Neuronal stem cell (in vitro differentiated cells): ENCODE results near the gene YIPF5.

ENCODE experiments used
- DNase-seq: peaks from one replicate; pipeline ENCODE4 v3.0.0-alpha.2; 2013; ENCODE audit warnings: low spot score
- H2AFZ ChIP-seq: one replicate; pipeline ENCODE4 v1.6.1; 2013; ENCODE audit warnings: mild to moderate bottlenecking, low read length, inconsistent platforms
- H2AK5ac ChIP-seq: 2 replicates; pipeline ENCODE4 v1.6.1; 2013; ENCODE audit warnings: low read depth, mild to moderate bottlenecking, inconsistent platforms, low read length, moderate library complexity, mixed read lengths
- H2BK120ac ChIP-seq: 2 replicates; pipeline ENCODE4 v1.6.1; 2013; ENCODE audit warnings: low read depth, mild to moderate bottlenecking, inconsistent platforms, low read length, moderate library complexity, mixed read lengths
- H2BK12ac ChIP-seq: one replicate; pipeline ENCODE4 v1.6.1; 2013; ENCODE audit warnings: low read length, inconsistent platforms
- H2BK15ac ChIP-seq: 2 replicates; pipeline ENCODE4 v1.6.1; 2013; ENCODE audit warnings: mild to moderate bottlenecking, low read length, inconsistent platforms, mixed read lengths
- H2BK5ac ChIP-seq: one replicate; pipeline ENCODE4 v1.6.1; 2013; ENCODE audit warnings: inconsistent platforms, mild to moderate bottlenecking, low read length, moderate library complexity
- H3K14ac ChIP-seq: one replicate; pipeline ENCODE4 v1.6.1; 2013; ENCODE audit warnings: low read length, inconsistent platforms
- H3K18ac ChIP-seq: 2 replicates; pipeline ENCODE4 v1.6.1; 2013; ENCODE audit warnings: low read length, inconsistent platforms
- H3K23ac ChIP-seq: 2 replicates; pipeline ENCODE4 v1.6.1; 2013; ENCODE audit warnings: low read depth, mild to moderate bottlenecking, mixed read lengths, low read length, inconsistent platforms; ENCODE audit not compliant: poor library complexity
- H3K27ac ChIP-seq: replicated peaks from 3 replicates; pipeline ENCODE4 v1.5.1; 2013; ENCODE audit warnings: low read length, inconsistent platforms
- H3K27me3 ChIP-seq, 3 experiments: 2 replicates each; pipeline ENCODE4 v1.6.1; 2013; ENCODE audit warnings: low read length in 3 of 3, mild to moderate bottlenecking in 2 of 3, inconsistent platforms in 1 of 3, low read depth in 1 of 3, mixed read lengths in 1 of 3, moderate library complexity in 1 of 3; ENCODE audit not compliant: control insufficient read depth in 3 of 3, insufficient read depth in 3 of 3
- H3K36me3 ChIP-seq, 2 donors: replicated peaks in 1 of 2; 2 replicates each; pipeline ENCODE4 v1.6.1; 2013; ENCODE audit warnings: low read length in 2 of 2; ENCODE audit not compliant: control insufficient read depth in 2 of 2, insufficient read depth in 2 of 2
- H3K4ac ChIP-seq: 2 replicates; pipeline ENCODE4 v1.6.1; 2013; ENCODE audit warnings: inconsistent platforms, mild to moderate bottlenecking, low read length, moderate library complexity
- H3K4me1 ChIP-seq, 2 donors: 1 replicate in 1 of 2; 2 replicates in 1 of 2; pipeline ENCODE4 v1.6.1; 2013; ENCODE audit warnings: low read length in 2 of 2, low read depth in 1 of 2; ENCODE audit not compliant: control insufficient read depth in 2 of 2, insufficient read depth in 1 of 2
- H3K4me2 ChIP-seq: one replicate; pipeline ENCODE4 v1.6.1; 2013; ENCODE audit warnings: mild to moderate bottlenecking, low read length, inconsistent platforms; ENCODE audit not compliant: insufficient read depth, poor library complexity, severe bottlenecking
- H3K4me3 ChIP-seq, 2 donors: 2 replicates each; pipeline ENCODE4 v1.5.1; 2013; ENCODE audit warnings: low read length in 2 of 2, mild to moderate bottlenecking in 2 of 2, inconsistent platforms in 1 of 2, moderate library complexity in 1 of 2
- H3K79me1 ChIP-seq: one replicate; pipeline ENCODE4 v1.6.1; 2013; ENCODE audit warnings: low read depth, mild to moderate bottlenecking, inconsistent platforms, low read length, moderate library complexity
- H3K9ac ChIP-seq: one replicate; pipeline ENCODE4 v1.6.1; 2013; ENCODE audit warnings: mild to moderate bottlenecking, low read depth, low read length, inconsistent platforms; ENCODE audit not compliant: poor library complexity
- H3K9me3 ChIP-seq, 2 donors: replicated peaks in 1 of 2; 2 replicates each; pipeline versions ENCODE3 to v1.6.1; 2013; ENCODE audit warnings: low read length in 2 of 2, mild to moderate bottlenecking in 2 of 2, inconsistent platforms in 1 of 2, low read depth in 1 of 2, mixed read lengths in 1 of 2, moderate library complexity in 1 of 2; ENCODE audit not compliant: control insufficient read depth in 2 of 2, insufficient read depth in 1 of 2
- H4K8ac ChIP-seq: one replicate; pipeline ENCODE4 v1.6.1; 2013; ENCODE audit warnings: low read depth, mild to moderate bottlenecking, inconsistent platforms, low read length, moderate library complexity
- H4K91ac ChIP-seq: one replicate; pipeline ENCODE4 v1.6.1; 2013; ENCODE audit warnings: low read length, low read depth, mild to moderate bottlenecking, inconsistent platforms; ENCODE audit not compliant: poor library complexity
- WGBS, 2 donors: extraction: QIAGEN DNeasy Blood & Tissue Kit; methylation state at CpG; one replicate each; pipeline ENCODE4 v1.1.7; 2013; ENCODE audit warnings: missing lambda C conversion rate in 2 of 2, mixed read lengths in 1 of 2; ENCODE audit not compliant: insufficient read length in 2 of 2, insufficient replicate concordance in 1 of 2; ENCODE audit errors: extremely low coverage in 2 of 2; 5-methylcytosine and 5-hydroxymethylcytosine counted together

YIPF5 gene

GRCh38 chr5:144135113-144135762 lies 35.2 kb downstream of the YIPF5 start:
- Histone ChIP-seq H2AK5ac (no peak overlapping the region), H3K27ac (no peak overlapping the region), H3K79me1 (no peaks in the 10 kb centered on the region), H2AFZ (no peak overlapping the region), H2BK15ac (no peak overlapping the region), H2BK5ac (no peak overlapping the region), H4K91ac (no peak overlapping the region), H3K9me3 (no peaks in the 10 kb centered on the region), H3K4me3 (no peak overlapping the region), H3K4me1 (peaks cover 0 to 1% of the 10 kb centered on the region in 2 donors), H3K14ac (no peak overlapping the region), H4K8ac (no peak overlapping the region), H2BK120ac (no peak overlapping the region), H3K4me2 (no peak overlapping the region), H3K4ac (no peak overlapping the region), H3K36me3 (no peaks in the 10 kb centered on the region), H3K9ac (no peak overlapping the region), H3K18ac (no peak overlapping the region), H2BK12ac (no peak overlapping the region), H3K23ac (no peak overlapping the region), H3K27me3 (no peaks in the 10 kb centered on the region)
- DNase-seq, result no peak
- WGBS, 2 donors, result no CpG with 5 or more reads among the region's 3 CpGs

DNA sequence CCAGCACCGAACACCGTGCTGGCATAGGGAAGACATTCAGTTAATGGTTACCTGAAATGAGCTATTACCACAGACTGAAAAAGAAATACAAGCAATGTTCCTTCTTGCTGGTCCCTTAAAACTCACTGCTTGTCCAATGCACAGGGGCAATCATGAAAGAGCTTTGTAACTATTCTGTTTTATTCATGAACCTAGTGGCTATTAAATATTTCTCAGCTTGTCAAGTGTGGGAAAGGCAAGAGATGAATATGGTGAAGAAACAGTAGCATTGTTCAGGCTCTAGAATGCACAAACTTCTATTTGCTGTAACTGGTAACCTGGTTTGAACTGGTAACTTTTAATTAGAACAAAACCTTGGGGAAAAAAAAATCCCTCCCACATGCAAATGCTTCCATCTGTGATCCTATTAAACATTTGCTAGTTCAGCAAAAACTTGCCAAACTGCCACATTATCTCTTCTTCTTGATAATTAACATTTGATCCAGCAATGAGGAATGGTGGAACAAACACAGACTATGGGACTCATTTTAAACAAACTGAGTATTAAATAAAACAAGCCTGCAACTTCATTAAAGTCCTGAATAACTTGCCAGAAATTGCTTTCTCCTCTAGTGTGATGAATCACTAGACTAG lies 36.1 kb downstream of the YIPF5 start:
- Histone ChIP-seq H3K4me1 (no peaks in the 10 kb centered on the region), H3K4me2 (no peak overlapping the region), H3K27ac (no peak overlapping the region), H2BK15ac (no peak overlapping the region), H3K4me3 (no peak overlapping the region), H2BK12ac (no peak overlapping the region), H3K9me3 (no peaks in the 10 kb centered on the region), H2BK5ac (no peak overlapping the region), H4K91ac (no peak overlapping the region), H3K23ac (no peak overlapping the region), H3K14ac (no peak overlapping the region), H3K18ac (no peak overlapping the region), H3K27me3 (no peaks in the 10 kb centered on the region), H2BK120ac (no peak overlapping the region), H3K79me1 (no peaks in the 10 kb centered on the region), H3K9ac (no peak overlapping the region), H2AK5ac (no peak overlapping the region), H2AFZ (no peak overlapping the region), H3K4ac (no peak overlapping the region), H4K8ac (no peak overlapping the region), H3K36me3 (no peaks in the 10 kb centered on the region)
- DNase-seq, result no peak
- no CpG with 5 or more reads among the region's 2 CpGs for WGBS, 2 donors

DNA sequence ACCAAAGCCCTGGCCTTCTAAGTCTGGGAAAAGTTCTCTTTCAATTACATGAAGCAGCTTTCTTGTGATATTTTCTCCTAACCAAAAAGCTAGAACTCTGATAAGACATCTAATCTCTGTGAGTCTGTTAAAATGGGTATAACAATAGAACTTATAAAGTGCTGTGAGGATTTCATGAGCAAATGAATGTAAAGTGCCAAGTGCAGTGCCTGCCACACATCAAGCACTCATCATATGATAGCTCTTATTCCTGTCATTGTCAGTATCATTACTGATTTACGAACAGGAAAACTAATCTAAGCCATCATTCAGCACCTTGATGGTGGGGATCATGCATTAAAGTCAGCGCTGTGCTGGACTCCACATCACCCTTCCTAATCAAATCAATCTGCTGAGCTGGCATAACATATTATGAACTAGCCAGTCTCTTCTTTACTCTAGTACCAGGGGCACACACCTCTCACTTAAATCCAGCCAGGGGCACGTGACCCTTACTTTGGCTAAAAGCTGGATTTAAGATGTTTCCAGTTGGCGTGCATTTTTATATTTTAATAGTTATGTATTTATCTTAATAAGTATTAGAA lies 37.3 kb downstream of the YIPF5 start:
- Histone ChIP-seq H3K9me3 (no peaks in the 10 kb centered on the region), H3K9ac (no peak overlapping the region), H2BK12ac (no peak overlapping the region), H3K79me1 (no peaks in the 10 kb centered on the region), H2BK5ac (no peak overlapping the region), H2BK15ac (no peak overlapping the region), H3K14ac (no peak overlapping the region), H3K27me3 (no peaks in the 10 kb centered on the region), H3K4me1 (peaks cover 0 to 2% of the 10 kb centered on the region in 2 donors), H4K8ac (no peak overlapping the region), H3K18ac (no peak overlapping the region), H3K4me3 (no peak overlapping the region), H3K27ac (no peak overlapping the region), H2AK5ac (no peak overlapping the region), H3K36me3 (no peaks in the 10 kb centered on the region), H3K23ac (no peak overlapping the region), H2AFZ (no peak overlapping the region), H2BK120ac (no peak overlapping the region), H3K4ac (no peak overlapping the region), H3K4me2 (no peak overlapping the region), H4K91ac (no peak overlapping the region)
- no peak for DNase-seq
- WGBS, 2 donors, result no CpG with 5 or more reads among the region's 4 CpGs

- Histone ChIP-seq H3K27me3 (no peaks in the 10 kb centered on the region), H3K23ac (no peak overlapping the region), H2BK120ac (no peak overlapping the region), H2AFZ (no peak overlapping the region), H3K4me2 (no peak overlapping the region), H3K36me3 (no peaks in the 10 kb centered on the region), H4K91ac (no peak overlapping the region), H3K9me3 (no peaks in the 10 kb centered on the region), H3K4me1 (peaks cover 0 to 2% of the 10 kb centered on the region in 2 donors), H3K4me3 (no peak overlapping the region), H3K18ac (no peak overlapping the region), H4K8ac (no peak overlapping the region), H3K79me1 (no peaks in the 10 kb centered on the region), H3K4ac (no peak overlapping the region), H2BK12ac (no peak overlapping the region), H3K9ac (no peak overlapping the region), H2AK5ac (no peak overlapping the region), H2BK5ac (no peak overlapping the region), H3K14ac (no peak overlapping the region), H2BK15ac (no peak overlapping the region), H3K27ac (no peak overlapping the region)
- no CpG with 5 or more reads among the region's 4 CpGs for WGBS, 2 donors
- no peak for DNase-seq
Observed at GRCh38 chr5:144131261-144131660, 39.2 kb downstream of the YIPF5 start.
